Panc1 (cell line): ENCODE results near the gene FOXR1. TPM values are rescaled to one million over a fixed set of nuclear protein-coding genes. Genes with fewer than 3 reads are reported as not detected.

Experiments used
- ATAC-seq: fragments of 200-7000 bp; cut with Tn5 transposase; 2 replicates; pipeline ENCODE4 v1.9.1; 2020; ENCODE audit warnings: mild to moderate bottlenecking, moderate library complexity
- BruUV-seq: library from RNA; stranded (reverse); fragments of 400-500 nt; replicated peaks from 2 replicates; lab custom pipeline; 2021; lab: Mats Ljungman, UMichigan
- CTCF ChIA-PET: fragments of 300-600 bp; sonication (Branson Sonifier 250); formaldehyde crosslinking; loops from one replicate; lab custom pipeline; 2022; ENCODE audit warnings: antibody characterized with exemption; lab: Charles Lee
- POLR2A ChIA-PET: fragments of 300-600 bp; sonication (Branson Sonifier 250); formaldehyde crosslinking; loops from one replicate; lab custom pipeline; 2022; ENCODE audit warnings: antibody characterized with exemption; lab: Charles Lee
- DNase-seq: peaks from one replicate; pipeline ENCODE4 v3.0.0-alpha.2; 2010; ENCODE audit warnings: low read depth, low spot score
- H3K27ac ChIP-seq: 2 replicates; pipeline ENCODE4 v1.5.1; 2011; ENCODE audit warnings: mild to moderate bottlenecking, low read length, inconsistent platforms
- H3K27me3 ChIP-seq: fragments of 200-500 bp; sonication (Bioruptor generic); 2 replicates; pipeline ENCODE4 v1.6.0; 2014; ENCODE audit warnings: low read length, inconsistent platforms; ENCODE audit not compliant: control insufficient read depth, insufficient read depth
- H3K36me3 ChIP-seq: fragments of 200-500 bp; sonication (Bioruptor generic); 2 replicates; pipeline ENCODE4 v1.5.1; 2014; ENCODE audit warnings: inconsistent platforms, mild to moderate bottlenecking, low read length, moderate library complexity; ENCODE audit not compliant: control insufficient read depth, insufficient read depth
- H3K4me1 ChIP-seq: 2 replicates; pipeline ENCODE4 v1.5.1; 2011; ENCODE audit warnings: inconsistent platforms, mild to moderate bottlenecking, low read length, moderate library complexity; ENCODE audit not compliant: control insufficient read depth, insufficient read depth
- H3K4me3 ChIP-seq, 2 experiments: 2 replicates each; pipeline ENCODE4 v1.5.1; 2011 to 2012; ENCODE audit warnings: low read depth in 2 of 2, low read length in 2 of 2, mild to moderate bottlenecking in 2 of 2, inconsistent platforms in 1 of 2, moderate library complexity in 1 of 2
- H3K9me3 ChIP-seq: fragments of 200-500 bp; sonication (Bioruptor generic); 2 replicates; pipeline ENCODE4 v1.5.1; 2014; ENCODE audit warnings: low read depth, mild to moderate bottlenecking, inconsistent platforms, low read length, moderate library complexity; ENCODE audit not compliant: control insufficient read depth, insufficient read depth
- POLR2AphosphoS5 ChIP-seq: IDR thresholded peaks from 2 replicates; pipeline ENCODE4 v1.6.1; 2012; ENCODE audit warnings: mild to moderate bottlenecking, low read depth, low read length, moderate library complexity
- SIN3A ChIP-seq: IDR thresholded peaks from 2 replicates; pipeline ENCODE4 v1.6.1; 2012; ENCODE audit warnings: low read depth, mild to moderate bottlenecking, low read length, moderate library complexity, borderline replicate concordance; ENCODE audit not compliant: insufficient read depth
- TCF7L2 ChIP-seq: IDR thresholded peaks from 2 replicates; pipeline ENCODE4 v1.6.1; 2011; ENCODE audit warnings: mild to moderate bottlenecking, low read depth, low read length, inconsistent platforms
- in situ Hi-C: cut with HindIII; loops from 2 replicates; pipeline ENCODE4 v1.10.0; 2016; ENCODE audit warnings: low sequenced_read_pairs, low pct_unique_long_range_greater_than_20kb
- intact Hi-C: fragments of 100-400 bp; cut with micrococcal nuclease; formaldehyde crosslinking; loops from one replicate; pipeline ENCODE4 v1.10.0; 2022; ENCODE audit not compliant: unreplicated experiment
- total RNA-seq: library from RNA; stranded (reverse); gene quantifications from one replicate; pipeline ENCODE4 v1.2.1, GENCODE V29; 2021; ENCODE audit not compliant: unreplicated experiment
- TF ChIP-seq, protein P1 (sequence below), 2 experiments: IDR thresholded peaks; 2 replicates each; pipeline ENCODE4 v1.6.1; 2011 to 2012; ENCODE audit warnings: low read depth in 2 of 2, control low read depth in 1 of 2, low read length in 1 of 2, mild to moderate bottlenecking in 1 of 2, moderate library complexity in 1 of 2; ENCODE audit not compliant: insufficient read depth in 1 of 2
- TF ChIP-seq, protein P2 (sequence below): fragments of 450-650 bp; IDR thresholded peaks from 2 replicates; pipeline ENCODE4 v1.5.1; 2017; ENCODE audit warnings: mild to moderate bottlenecking

FOXR1 gene
- total RNA-seq, 1 experiment from 2014 or later: not detected

DNA sequence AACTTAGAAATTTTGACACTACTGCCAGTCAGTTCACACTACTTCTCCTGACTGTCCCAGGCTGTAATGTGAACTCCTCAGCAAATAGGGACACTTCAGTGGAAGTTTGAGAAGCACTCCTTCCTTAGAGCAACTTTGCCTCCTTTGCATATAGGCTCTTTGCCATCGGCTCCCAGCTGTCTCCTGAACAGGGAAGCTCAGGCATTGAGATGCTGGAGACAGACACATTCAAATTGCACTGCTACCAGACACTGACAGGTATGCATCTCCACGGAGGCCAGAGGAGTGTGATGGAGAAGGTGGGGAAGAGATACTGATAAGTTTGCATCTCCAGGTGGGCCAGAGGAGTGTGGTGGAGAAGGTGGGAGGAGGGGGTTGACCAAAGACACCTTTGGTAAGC is 48.4 kb downstream of the FOXR1 start:
- no peak for ATAC-seq
- intact Hi-C loops: no loop called here
- no peaks in the 10 kb centered on the region for H3K27me3 ChIP-seq
- peak overlapping the region; percentile 67 to 85 for H3K4me3 ChIP-seq
- ChIA-PET POLR2A (interaction anchor here (0.6 kb wide), 1 partner anchor 36 kb away, joined by 3 read pairs; no protein-coding TSS in a partner anchor), CTCF (no interaction called here)
- TF ChIP-seq TCF7L2 (no peak), POLR2AphosphoS5 (no peak), SIN3A (no peak)
- TF ChIP-seq, protein P1, sequence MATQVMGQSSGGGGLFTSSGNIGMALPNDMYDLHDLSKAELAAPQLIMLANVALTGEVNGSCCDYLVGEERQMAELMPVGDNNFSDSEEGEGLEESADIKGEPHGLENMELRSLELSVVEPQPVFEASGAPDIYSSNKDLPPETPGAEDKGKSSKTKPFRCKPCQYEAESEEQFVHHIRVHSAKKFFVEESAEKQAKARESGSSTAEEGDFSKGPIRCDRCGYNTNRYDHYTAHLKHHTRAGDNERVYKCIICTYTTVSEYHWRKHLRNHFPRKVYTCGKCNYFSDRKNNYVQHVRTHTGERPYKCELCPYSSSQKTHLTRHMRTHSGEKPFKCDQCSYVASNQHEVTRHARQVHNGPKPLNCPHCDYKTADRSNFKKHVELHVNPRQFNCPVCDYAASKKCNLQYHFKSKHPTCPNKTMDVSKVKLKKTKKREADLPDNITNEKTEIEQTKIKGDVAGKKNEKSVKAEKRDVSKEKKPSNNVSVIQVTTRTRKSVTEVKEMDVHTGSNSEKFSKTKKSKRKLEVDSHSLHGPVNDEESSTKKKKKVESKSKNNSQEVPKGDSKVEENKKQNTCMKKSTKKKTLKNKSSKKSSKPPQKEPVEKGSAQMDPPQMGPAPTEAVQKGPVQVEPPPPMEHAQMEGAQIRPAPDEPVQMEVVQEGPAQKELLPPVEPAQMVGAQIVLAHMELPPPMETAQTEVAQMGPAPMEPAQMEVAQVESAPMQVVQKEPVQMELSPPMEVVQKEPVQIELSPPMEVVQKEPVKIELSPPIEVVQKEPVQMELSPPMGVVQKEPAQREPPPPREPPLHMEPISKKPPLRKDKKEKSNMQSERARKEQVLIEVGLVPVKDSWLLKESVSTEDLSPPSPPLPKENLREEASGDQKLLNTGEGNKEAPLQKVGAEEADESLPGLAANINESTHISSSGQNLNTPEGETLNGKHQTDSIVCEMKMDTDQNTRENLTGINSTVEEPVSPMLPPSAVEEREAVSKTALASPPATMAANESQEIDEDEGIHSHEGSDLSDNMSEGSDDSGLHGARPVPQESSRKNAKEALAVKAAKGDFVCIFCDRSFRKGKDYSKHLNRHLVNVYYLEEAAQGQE (IDR thresholded peaks at IDR 0.05; ENCODE audit: insufficient read depth in 1 of 2, low read depth in 2 of 2, low read length in 1 of 2): no peak
- TF ChIP-seq, protein P2, sequence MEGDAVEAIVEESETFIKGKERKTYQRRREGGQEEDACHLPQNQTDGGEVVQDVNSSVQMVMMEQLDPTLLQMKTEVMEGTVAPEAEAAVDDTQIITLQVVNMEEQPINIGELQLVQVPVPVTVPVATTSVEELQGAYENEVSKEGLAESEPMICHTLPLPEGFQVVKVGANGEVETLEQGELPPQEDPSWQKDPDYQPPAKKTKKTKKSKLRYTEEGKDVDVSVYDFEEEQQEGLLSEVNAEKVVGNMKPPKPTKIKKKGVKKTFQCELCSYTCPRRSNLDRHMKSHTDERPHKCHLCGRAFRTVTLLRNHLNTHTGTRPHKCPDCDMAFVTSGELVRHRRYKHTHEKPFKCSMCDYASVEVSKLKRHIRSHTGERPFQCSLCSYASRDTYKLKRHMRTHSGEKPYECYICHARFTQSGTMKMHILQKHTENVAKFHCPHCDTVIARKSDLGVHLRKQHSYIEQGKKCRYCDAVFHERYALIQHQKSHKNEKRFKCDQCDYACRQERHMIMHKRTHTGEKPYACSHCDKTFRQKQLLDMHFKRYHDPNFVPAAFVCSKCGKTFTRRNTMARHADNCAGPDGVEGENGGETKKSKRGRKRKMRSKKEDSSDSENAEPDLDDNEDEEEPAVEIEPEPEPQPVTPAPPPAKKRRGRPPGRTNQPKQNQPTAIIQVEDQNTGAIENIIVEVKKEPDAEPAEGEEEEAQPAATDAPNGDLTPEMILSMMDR: no peak
- no peak for DNase-seq
- peaks cover 39% of the 10 kb centered on the region for H3K4me1 ChIP-seq
- peaks cover 22% of the 10 kb centered on the region for H3K36me3 ChIP-seq
- no TSS peak for BruUV-seq
- in situ Hi-C loops: loop anchor here (5.0 kb wide), 1 partner anchor 228 kb away; the partner anchor contains the start of gene DDX6
- H3K27ac ChIP-seq: peak overlapping the region; percentile 99
- no peaks in the 10 kb centered on the region for H3K9me3 ChIP-seq

DNA sequence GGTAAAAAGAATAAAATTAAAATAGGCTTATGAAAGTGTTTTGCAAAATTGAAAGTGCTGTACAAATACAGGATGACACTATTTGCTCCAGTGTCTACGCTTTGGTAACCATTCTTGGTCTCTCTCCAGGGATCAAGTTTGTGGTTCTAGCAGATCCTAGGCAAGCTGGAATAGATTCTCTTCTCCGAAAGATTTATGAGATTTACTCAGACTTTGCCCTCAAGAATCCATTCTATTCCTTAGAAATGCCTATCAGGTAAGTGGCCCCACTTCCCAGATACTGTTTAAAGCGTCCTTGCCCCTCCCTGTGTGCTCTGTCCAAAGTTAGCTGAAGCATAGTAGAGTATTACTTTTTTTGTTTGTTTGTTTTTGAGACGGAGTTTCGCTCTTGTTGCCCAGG is 50.1 kb downstream of the FOXR1 start:
- ChIA-PET POLR2A (interaction anchor here (0.6 kb wide), 1 partner anchor 31 kb away, joined by 5 read pairs; no protein-coding TSS in a partner anchor), CTCF (no interaction called here)
- in situ Hi-C loops: no loop called here
- intact Hi-C loops: no loop called here
- H3K27ac ChIP-seq: peak overlapping the region; percentile 30; the same call in 1 of the 2 replicates
- peaks cover 13% of the 10 kb centered on the region for H3K36me3 ChIP-seq
- H3K9me3 ChIP-seq: no peaks in the 10 kb centered on the region
- no peak overlapping the region for H3K4me3 ChIP-seq
- no TSS peak for BruUV-seq
- H3K4me1 ChIP-seq: peaks cover 25% of the 10 kb centered on the region
- H3K27me3 ChIP-seq: no peaks in the 10 kb centered on the region
- TF ChIP-seq, protein P2: no peak
- no peak for TF ChIP-seq POLR2AphosphoS5
- no peak for TF ChIP-seq TCF7L2
- no peak for TF ChIP-seq SIN3A
- TF ChIP-seq, protein P1 (IDR thresholded peaks at IDR 0.05; ENCODE audit: insufficient read depth in 1 of 2, low read depth in 2 of 2, low read length in 1 of 2): no peak
- no peak for ATAC-seq
- DNase-seq: no peak
